ENCODE results near the gene RAB25.

Gene RAB25

GRCh38 chr1:156108664-156109241 is 47.8 kb downstream of the RAB25 start:
- ChIA-PET POLR2A (no interaction called here), CTCF (interaction anchor here (1.2 to 22.5 kb wide), 3 partner anchors 9 to 15 kb away, joined by 3 to 1029 read pairs (median 7); partner anchors contain the start of gene LMNA)
- Histone ChIP-seq H3K27ac (ENCODE audit: extremely low read depth, low read depth, low read length) (no peak overlapping the region), H3K9me3 (ENCODE audit: control insufficient read depth, insufficient read depth, low read depth, low read length) (no peaks in the 10 kb centered on the region), H3K4me1 (ENCODE audit: control insufficient read depth, insufficient read depth, low read length) (peaks cover 11% of the 10 kb centered on the region), H3K36me3 (ENCODE audit: control insufficient read depth in 2 of 2, insufficient read depth in 1 of 2, low read length in 2 of 2) (no peaks in the 10 kb centered on the region), H3K4me3 (ENCODE audit: low read depth, low read length) (no peak overlapping the region)
- TF ChIP-seq ZNF354C (tag by site-specific recombination; IDR thresholded peaks at IDR 0.05; ENCODE audit: borderline replicate concordance, low read depth): no peak
- TF ChIP-seq ZFP69B (tag by site-specific recombination; IDR thresholded peaks at IDR 0.05): no peak
- TF ChIP-seq KLF17 (tag by site-specific recombination; IDR thresholded peaks at IDR 0.05): no peak
- no peak for TF ChIP-seq ZNF169 (tag by site-specific recombination; IDR thresholded peaks at IDR 0.05)
- no peak for TF ChIP-seq ZNF335 (tag by site-specific recombination; conservative IDR thresholded peaks at IDR 0.05)
- TF ChIP-seq ZNF391 (tag by site-specific recombination; IDR thresholded peaks at IDR 0.05; ENCODE audit: borderline replicate concordance, low read depth): no peak
- no peak for TF ChIP-seq MYNN (tag by site-specific recombination; IDR thresholded peaks at IDR 0.05; ENCODE audit: borderline replicate concordance)
- TF ChIP-seq ZBTB20 (tag by site-specific recombination; IDR thresholded peaks at IDR 0.05): no peak
- no peak for TF ChIP-seq ZNF510 (tag by site-specific recombination; IDR thresholded peaks at IDR 0.05; ENCODE audit: insufficient replicate concordance)
- no peak for TF ChIP-seq ZNF121 (tag by site-specific recombination; IDR thresholded peaks at IDR 0.05)
- no peak for TF ChIP-seq SETDB1 (IDR thresholded peaks at IDR 0.05; ENCODE audit: insufficient read length, low read length)
- no peak for TF ChIP-seq ZNF248 (tag by site-specific recombination; IDR thresholded peaks at IDR 0.05)
- no peak for TF ChIP-seq TRIM28 (IDR thresholded peaks at IDR 0.05; ENCODE audit: borderline replicate concordance, low read length)
- TF ChIP-seq ZNF223 (tag by site-specific recombination; IDR thresholded peaks at IDR 0.05): no peak
- no peak for TF ChIP-seq KLF9 (tag by site-specific recombination; IDR thresholded peaks at IDR 0.05; ENCODE audit: low read depth)

- TF ChIP-seq ZNF664 (tag by site-specific recombination; IDR thresholded peaks at IDR 0.05) (peak; percentile 79), ZNF148 (tag by site-specific recombination; IDR thresholded peaks at IDR 0.05; ENCODE audit: borderline replicate concordance) (no peak)
- no peak overlapping the region for H3K4me3 ChIP-seq (ENCODE audit: low read depth, low read length)
- no peaks in the 10 kb centered on the region for H3K9me3 ChIP-seq (ENCODE audit: control insufficient read depth, insufficient read depth, low read depth, low read length)
- CTCF ChIA-PET: interaction anchor here (1.0 to 22.5 kb wide), 3 partner anchors 13 to 19 kb away, joined by 3 to 1029 read pairs (median 7); partner anchors contain the start of gene LMNA
- POLR2A ChIA-PET: interaction anchor here (0.6 kb wide), 1 partner anchor 194 kb away, joined by 5 read pairs; no protein-coding TSS in a partner anchor
- no peak overlapping the region for H3K27ac ChIP-seq (ENCODE audit: extremely low read depth, low read depth, low read length)
- H3K4me1 ChIP-seq (ENCODE audit: control insufficient read depth, insufficient read depth, low read length): peaks cover 12% of the 10 kb centered on the region
- no peaks in the 10 kb centered on the region for H3K36me3 ChIP-seq (ENCODE audit: control insufficient read depth in 2 of 2, insufficient read depth in 1 of 2, low read length in 2 of 2)
Measured at GRCh38 chr1:156110252-156110651, 49.3 kb downstream of the RAB25 start.

- no peak overlapping the region for H3K4me3 ChIP-seq (ENCODE audit: low read depth, low read length)
- H3K36me3 ChIP-seq (ENCODE audit: control insufficient read depth in 2 of 2, insufficient read depth in 1 of 2, low read length in 2 of 2): no peaks in the 10 kb centered on the region
- H3K27ac ChIP-seq (ENCODE audit: extremely low read depth, low read depth, low read length): no peak overlapping the region
- H3K9me3 ChIP-seq (ENCODE audit: control insufficient read depth, insufficient read depth, low read depth, low read length): no peaks in the 10 kb centered on the region
- H3K4me1 ChIP-seq (ENCODE audit: control insufficient read depth, insufficient read depth, low read length): peaks cover 4% of the 10 kb centered on the region
- ChIA-PET CTCF (interaction anchor here (1.5 to 25.6 kb wide), 4 partner anchors 12 to 18 kb away, joined by 6 to 1029 read pairs (median 28); no protein-coding TSS in a partner anchor), POLR2A (interaction anchor here (0.7 to 5.5 kb wide), 4 partner anchors 9 to 101 kb away, joined by 3 to 63 read pairs (median 4); partner anchors contain the start of gene PMF1)
- TF ChIP-seq SP7 (tag by site-specific recombination; IDR thresholded peaks at IDR 0.05) (no peak), ZNF785 (tag by site-specific recombination; IDR thresholded peaks at IDR 0.05) (no peak), ZBTB49 (tag by site-specific recombination; IDR thresholded peaks at IDR 0.05; ENCODE audit: low read depth) (no peak), PRDM10 (tag by site-specific recombination; IDR thresholded peaks at IDR 0.05) (peak; percentile 47)
Measured at GRCh38 chr1:156111355-156111962, 50.5 kb downstream of the RAB25 start.

Data from HEK293 (cell line).